BLaER1 treated with 17β-estradiol and CSF1 and Interleukin-3, amounts not matched to agents 10 nM and 100 nM (cell line): ENCODE data around the gene RHCG.

ENCODE experiments used
- H3K27ac ChIP-seq, 11 experiments: shearing (Covaris generic); formaldehyde crosslinking; 2 replicates each; pipeline ENCODE4 v1.8.1; 2022
- H3K27me3 ChIP-seq, 11 experiments: shearing (Covaris generic); formaldehyde crosslinking; 2 replicates each; pipeline ENCODE4 v1.8.1; 2022
- H3K36me3 ChIP-seq, 11 experiments: shearing (Covaris generic); formaldehyde crosslinking; 2 replicates each; pipeline ENCODE4 v1.8.1; 2022
- H3K4me1 ChIP-seq, 10 experiments: shearing (Covaris generic); formaldehyde crosslinking; 2 replicates each; pipeline ENCODE4 v1.8.1; 2022
- H3K4me2 ChIP-seq, 11 experiments: shearing (Covaris generic); formaldehyde crosslinking; 2 replicates each; pipeline ENCODE4 v1.8.1; 2022
- H3K4me3 ChIP-seq, 10 experiments: shearing (Covaris generic); formaldehyde crosslinking; 2 replicates each; pipeline ENCODE4 v1.8.1; 2022
- H3K9ac ChIP-seq, 11 experiments: shearing (Covaris generic); formaldehyde crosslinking; 2 replicates each; pipeline ENCODE4 v1.8.1; 2022
- H3K9me3 ChIP-seq, 11 experiments: shearing (Covaris generic); formaldehyde crosslinking; replicated peaks in 1 of 11; 2 replicates each; pipeline ENCODE4 v1.8.1; 2022
- H4K20me1 ChIP-seq, 11 experiments: shearing (Covaris generic); formaldehyde crosslinking; 2 replicates each; pipeline ENCODE4 v1.8.1; 2022
- Cebpa-rat ChIP-seq, 11 experiments: shearing (Covaris generic); IDR thresholded peaks; 2 replicates each; pipeline ENCODE4 v1.8.1; 2022

The RHCG gene

GRCh38 chr15:89455535-89455934 lies 40.8 kb downstream of the RHCG start:
- no peaks in the 10 kb centered on the region for H3K36me3 ChIP-seq
- H3K4me2 ChIP-seq: no peak overlapping the region
- H3K27ac ChIP-seq: no peak overlapping the region
- H3K4me1 ChIP-seq: peaks cover 0 to 7% (median 2%) of the 10 kb centered on the region in 10 experiments; a peak in 2 of 20 replicates
- H3K27me3 ChIP-seq: peaks cover 0 to 2% (median 0%) of the 10 kb centered on the region in 11 experiments; a peak in 3 of 22 replicates
- H3K4me3 ChIP-seq: no peak overlapping the region
- peaks cover 10 to 20% (median 14%) of the 10 kb centered on the region in 11 experiments for H3K9me3 ChIP-seq
- H3K9ac ChIP-seq: no peak overlapping the region
- TF ChIP-seq Cebpa-rat (IDR thresholded peaks at IDR 0.05): no peak
- H4K20me1 ChIP-seq: no peaks in the 10 kb centered on the region

- no peak for TF ChIP-seq Cebpa-rat (IDR thresholded peaks at IDR 0.05)
- H3K27me3 ChIP-seq: peaks cover 0 to 8% (median 0%) of the 10 kb centered on the region in 11 experiments; a peak in 3 of 22 replicates
Observed at GRCh38 chr15:89452330-89452836, 44.0 kb downstream of the RHCG start.

GRCh38 chr15:89451846-89452245 lies 44.5 kb downstream of the RHCG start:
- Histone ChIP-seq H3K4me1 (peaks cover 0 to 7% (median 2%) of the 10 kb centered on the region in 10 experiments; a peak in 2 of 20 replicates), H3K4me3 (no peak overlapping the region), H3K9me3 (peaks cover 5 to 8% (median 6%) of the 10 kb centered on the region in 11 experiments; a peak in 21 of 22 replicates), H3K36me3 (no peaks in the 10 kb centered on the region), H3K27me3 (peaks cover 0 to 8% (median 0%) of the 10 kb centered on the region in 11 experiments; a peak in 3 of 22 replicates), H3K9ac (no peak overlapping the region), H3K27ac (no peak overlapping the region), H3K4me2 (no peak overlapping the region), H4K20me1 (no peaks in the 10 kb centered on the region)
- no peak for TF ChIP-seq Cebpa-rat (IDR thresholded peaks at IDR 0.05)

More at GRCh38 chr15:89452330-89452836, 44.0 kb downstream of the RHCG start:
- peak overlapping the region in 5 of 11 experiments; percentile 2 to 26 (median 22); a peak in 4 of 22 replicates for H3K4me2 ChIP-seq
- no peaks in the 10 kb centered on the region for H4K20me1 ChIP-seq
- no peak overlapping the region for H3K9ac ChIP-seq
- H3K4me1 ChIP-seq: peaks cover 0 to 7% (median 2%) of the 10 kb centered on the region in 10 experiments; a peak in 2 of 20 replicates
- H3K9me3 ChIP-seq: peaks cover 10 to 13% (median 11%) of the 10 kb centered on the region in 11 experiments
- H3K36me3 ChIP-seq: no peaks in the 10 kb centered on the region
- no peak overlapping the region for H3K4me3 ChIP-seq
- no peak overlapping the region for H3K27ac ChIP-seq

- Histone ChIP-seq H3K9ac (no peak overlapping the region), H3K9me3 (no peaks in the 10 kb centered on the region), H3K27me3 (peaks cover 0 to 8% (median 0%) of the 10 kb centered on the region in 11 experiments; a peak in 3 of 22 replicates), H4K20me1 (no peaks in the 10 kb centered on the region), H3K4me3 (no peak overlapping the region), H3K4me2 (no peak overlapping the region), H3K27ac (no peak overlapping the region), H3K36me3 (no peaks in the 10 kb centered on the region), H3K4me1 (peaks cover 0 to 7% (median 2%) of the 10 kb centered on the region in 10 experiments; a peak in 3 of 20 replicates)
- TF ChIP-seq Cebpa-rat (IDR thresholded peaks at IDR 0.05): no peak
Observed at GRCh38 chr15:89450076-89451006, 46.0 kb downstream of the RHCG start.

- Histone ChIP-seq H3K9me3 (no peaks in the 10 kb centered on the region), H3K4me1 (peaks cover 0 to 22% (median 15%) of the 10 kb centered on the region in 10 experiments; a peak in 15 of 20 replicates), H4K20me1 (no peaks in the 10 kb centered on the region), H3K4me2 (no peak overlapping the region), H3K27ac (no peak overlapping the region), H3K9ac (no peak overlapping the region), H3K4me3 (no peak overlapping the region), H3K27me3 (peaks cover 0 to 8% (median 0%) of the 10 kb centered on the region in 11 experiments; a peak in 3 of 22 replicates), H3K36me3 (no peaks in the 10 kb centered on the region)
- TF ChIP-seq Cebpa-rat (IDR thresholded peaks at IDR 0.05): no peak
Observed at GRCh38 chr15:89448825-89449224, 47.6 kb downstream of the RHCG start.

GRCh38 chr15:89447676-89448075 lies 48.7 kb downstream of the RHCG start:
- no peak overlapping the region for H3K4me3 ChIP-seq
- no peak for TF ChIP-seq Cebpa-rat (IDR thresholded peaks at IDR 0.05)
- no peak overlapping the region for H3K9ac ChIP-seq
- no peaks in the 10 kb centered on the region for H3K36me3 ChIP-seq
- no peaks in the 10 kb centered on the region for H4K20me1 ChIP-seq
- no peak overlapping the region for H3K4me2 ChIP-seq
- no peak overlapping the region for H3K27ac ChIP-seq
- H3K9me3 ChIP-seq: no peaks in the 10 kb centered on the region
- peaks cover 0 to 8% (median 0%) of the 10 kb centered on the region in 11 experiments; a peak in 3 of 22 replicates for H3K27me3 ChIP-seq
- peaks cover 2 to 31% (median 26%) of the 10 kb centered on the region in 10 experiments; a peak in 18 of 20 replicates for H3K4me1 ChIP-seq

- Histone ChIP-seq H3K36me3 (no peaks in the 10 kb centered on the region), H3K4me1 (peaks cover 15 to 40% (median 38%) of the 10 kb centered on the region in 10 experiments), H3K27ac (no peak overlapping the region), H3K4me3 (no peak overlapping the region), H3K9me3 (no peaks in the 10 kb centered on the region), H3K27me3 (peaks cover 0 to 8% (median 0%) of the 10 kb centered on the region in 11 experiments; a peak in 3 of 22 replicates), H3K9ac (no peak overlapping the region), H4K20me1 (no peaks in the 10 kb centered on the region), H3K4me2 (no peak overlapping the region)
- no peak for TF ChIP-seq Cebpa-rat (IDR thresholded peaks at IDR 0.05)
Observed at GRCh38 chr15:89446255-89446891, 50.0 kb downstream of the RHCG start.

GRCh38 chr15:89445518-89445917 lies 50.9 kb downstream of the RHCG start:
- H3K27me3 ChIP-seq: peaks cover 0 to 6% (median 0%) of the 10 kb centered on the region in 11 experiments; a peak in 3 of 22 replicates
- 0 out of 22 replicates have a peak overlapping the region, but pooled peaks of 1 of the 11 experiments have one; percentile 80 for H3K4me2 ChIP-seq
- no peaks in the 10 kb centered on the region for H3K36me3 ChIP-seq
- H4K20me1 ChIP-seq: no peaks in the 10 kb centered on the region
- no peak overlapping the region for H3K27ac ChIP-seq
- no peak for TF ChIP-seq Cebpa-rat (IDR thresholded peaks at IDR 0.05)
- H3K9ac ChIP-seq: no peak overlapping the region
- H3K4me1 ChIP-seq: peaks cover 20 to 49% (median 46%) of the 10 kb centered on the region in 10 experiments
- no peaks in the 10 kb centered on the region for H3K9me3 ChIP-seq
- H3K4me3 ChIP-seq: no peak overlapping the region
